PC-3 (cell line): ENCODE results near the gene RHOBTB3. TPM values are rescaled to one million over a fixed set of nuclear protein-coding genes. Genes with fewer than 3 reads are reported as not detected.

Experiments used
- ATAC-seq: fragments of 200-7000 bp; cut with Tn5 transposase; 2 replicates; pipeline ENCODE4 v1.9.1; 2020; ENCODE audit warnings: mild to moderate bottlenecking, moderate library complexity
- BruUV-seq: library from RNA; stranded (reverse); fragments of 400-500 nt; replicated peaks from 2 replicates; lab custom pipeline; 2021; lab: Mats Ljungman, UMichigan
- CTCF ChIA-PET: fragments of 300-600 bp; sonication (Branson Sonifier 250); formaldehyde crosslinking; loops from one replicate; lab custom pipeline; 2022; ENCODE audit warnings: antibody characterized with exemption; lab: Charles Lee
- POLR2A ChIA-PET: fragments of 300-600 bp; sonication (Branson Sonifier 250); formaldehyde crosslinking; loops from one replicate; lab custom pipeline; 2022; ENCODE audit warnings: antibody characterized with exemption; ENCODE audit not compliant: unreplicated experiment; lab: Charles Lee
- DNase-seq: peaks from one replicate; pipeline ENCODE4 v3.0.0-alpha.2; 2015
- H2AFZ ChIP-seq: fragments of 300-600 bp; sonication (generic); 2 replicates; pipeline ENCODE4 v1.6.0; 2016; ENCODE audit warnings: antibody characterized with exemption, low read length
- H3F3A ChIP-seq: fragments of 300-600 bp; sonication (generic); one replicate; pipeline ENCODE4 v1.6.0; 2017; ENCODE audit warnings: antibody characterized with exemption, low read length, control low read depth, mild to moderate bottlenecking; ENCODE audit not compliant: unreplicated experiment
- H3K27ac ChIP-seq: fragments of 300-600 bp; sonication (generic); 2 replicates; pipeline ENCODE4 v1.5.1; 2016; ENCODE audit warnings: mild to moderate bottlenecking, low read length
- H3K27me3 ChIP-seq: fragments of 300-600 bp; sonication (generic); 2 replicates; pipeline ENCODE4 v1.6.1; 2016; ENCODE audit warnings: low read length, mixed read lengths
- H3K36me3 ChIP-seq: fragments of 300-600 bp; sonication (generic); 2 replicates; pipeline ENCODE4 v1.6.1; 2016; ENCODE audit warnings: low read depth, mixed run types, low read length, mixed read lengths
- H3K4me1 ChIP-seq: fragments of 300-600 bp; sonication (generic); 2 replicates; pipeline ENCODE4 v1.5.1; 2016; ENCODE audit warnings: low read length; ENCODE audit not compliant: insufficient read depth
- H3K4me2 ChIP-seq: fragments of 300-600 bp; sonication (generic); 2 replicates; pipeline ENCODE4 v1.6.0; 2016; ENCODE audit warnings: low read length
- H3K4me3 ChIP-seq: fragments of 300-600 bp; sonication (generic); 2 replicates; pipeline ENCODE4 v1.5.1; 2016; ENCODE audit warnings: mild to moderate bottlenecking, low read length, mixed read lengths
- H3K79me2 ChIP-seq: fragments of 300-600 bp; sonication (generic); 2 replicates; pipeline ENCODE4 v1.6.1; 2017; ENCODE audit warnings: low read length, mixed read lengths
- H3K9ac ChIP-seq: fragments of 300-600 bp; sonication (generic); 2 replicates; pipeline ENCODE4 v1.6.0; 2016; ENCODE audit warnings: mild to moderate bottlenecking, low read length
- H3K9me2 ChIP-seq: fragments of 300-600 bp; sonication (generic); replicated peaks from 2 replicates; pipeline ENCODE4 v1.6.1; 2016; ENCODE audit warnings: mixed run types, low read length, mixed read lengths
- H3K9me3 ChIP-seq: fragments of 300-600 bp; sonication (generic); 2 replicates; pipeline ENCODE4 v1.6.1; 2016; ENCODE audit warnings: low read length, mixed read lengths
- H4K20me1 ChIP-seq: fragments of 300-600 bp; sonication (generic); 2 replicates; pipeline ENCODE4 v1.6.1; 2016; ENCODE audit warnings: low read length, mixed read lengths
- EZH2 ChIP-seq: fragments of 300-600 bp; sonication (generic); IDR thresholded peaks from one replicate; pipeline ENCODE4 v1.6.1; 2017; ENCODE audit warnings: antibody characterized with exemption, mild to moderate bottlenecking, low read length; ENCODE audit not compliant: unreplicated experiment
- EZH2phosphoT487 ChIP-seq: fragments of 300-600 bp; sonication (generic); IDR thresholded peaks from 2 replicates; pipeline ENCODE4 v1.6.1; 2018; ENCODE audit warnings: mild to moderate bottlenecking, antibody characterized with exemption, low read length, borderline replicate concordance
- intact Hi-C: fragments of 100-400 bp; cut with micrococcal nuclease; formaldehyde crosslinking; loops from 2 replicates; pipeline ENCODE4 v1.9.0; 2023
- total RNA-seq: library from RNA; depleted of rRNA; stranded (reverse); fragments of >200 nt; gene quantifications from 2 replicates; pipeline ENCODE4 v1.2.3, GENCODE V29; 2014
- TF ChIP-seq, protein P1 (sequence below): fragments of 300-600 bp; sonication (generic); conservative IDR thresholded peaks from 2 replicates; pipeline ENCODE4 v1.5.1; 2017; ENCODE audit warnings: antibody characterized with exemption, low read depth, mild to moderate bottlenecking, low read length

Gene RHOBTB3
- total RNA-seq, 1 experiment from 2014 or later, result 16.3 TPM

- no peak for ATAC-seq
- Histone ChIP-seq H3K4me3 (no peak overlapping the region), H4K20me1 (no peaks in the 10 kb centered on the region), H3K36me3 (no peaks in the 10 kb centered on the region), H3K9me3 (no peaks in the 10 kb centered on the region), H3K79me2 (no peaks in the 10 kb centered on the region), H3K9ac (no peak overlapping the region), H3K27ac (no peak overlapping the region), H3F3A (no peaks in the 10 kb centered on the region), H3K27me3 (no peaks in the 10 kb centered on the region), H3K4me2 (no peak overlapping the region), H3K4me1 (peaks cover 7% of the 10 kb centered on the region), H3K9me2 (no peaks in the 10 kb centered on the region), H2AFZ (no peak overlapping the region)
- no TSS peak for BruUV-seq
- intact Hi-C loops, result loop anchor here (10.0 kb wide), 1 partner anchor 183 kb away; the partner anchor contains the start of genes ARSK and SKIC3
- CTCF ChIA-PET, result no interaction called here
- no peak for TF ChIP-seq EZH2
- TF ChIP-seq, protein P1, sequence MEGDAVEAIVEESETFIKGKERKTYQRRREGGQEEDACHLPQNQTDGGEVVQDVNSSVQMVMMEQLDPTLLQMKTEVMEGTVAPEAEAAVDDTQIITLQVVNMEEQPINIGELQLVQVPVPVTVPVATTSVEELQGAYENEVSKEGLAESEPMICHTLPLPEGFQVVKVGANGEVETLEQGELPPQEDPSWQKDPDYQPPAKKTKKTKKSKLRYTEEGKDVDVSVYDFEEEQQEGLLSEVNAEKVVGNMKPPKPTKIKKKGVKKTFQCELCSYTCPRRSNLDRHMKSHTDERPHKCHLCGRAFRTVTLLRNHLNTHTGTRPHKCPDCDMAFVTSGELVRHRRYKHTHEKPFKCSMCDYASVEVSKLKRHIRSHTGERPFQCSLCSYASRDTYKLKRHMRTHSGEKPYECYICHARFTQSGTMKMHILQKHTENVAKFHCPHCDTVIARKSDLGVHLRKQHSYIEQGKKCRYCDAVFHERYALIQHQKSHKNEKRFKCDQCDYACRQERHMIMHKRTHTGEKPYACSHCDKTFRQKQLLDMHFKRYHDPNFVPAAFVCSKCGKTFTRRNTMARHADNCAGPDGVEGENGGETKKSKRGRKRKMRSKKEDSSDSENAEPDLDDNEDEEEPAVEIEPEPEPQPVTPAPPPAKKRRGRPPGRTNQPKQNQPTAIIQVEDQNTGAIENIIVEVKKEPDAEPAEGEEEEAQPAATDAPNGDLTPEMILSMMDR, result no peak
- no peak for TF ChIP-seq EZH2phosphoT487
- POLR2A ChIA-PET, result no interaction called here
- DNase-seq, result no peak
These were observed 6.9 kb downstream of the RHOBTB3 start for GRCh38 chr5:95738072-95738471.

GRCh38 chr5:95738834-95739233, 7.7 kb downstream of the RHOBTB3 start:
- H3F3A ChIP-seq, result no peaks in the 10 kb centered on the region
- TF ChIP-seq EZH2phosphoT487 (no peak), EZH2 (no peak)
- TF ChIP-seq, protein P1, result no peak
- no peak overlapping the region for H3K4me3 ChIP-seq
- no peaks in the 10 kb centered on the region for H3K9me3 ChIP-seq
- H2AFZ ChIP-seq, result no peak overlapping the region
- intact Hi-C loops, result loop anchor here (10.0 kb wide), 1 partner anchor 184 kb away; the partner anchor contains the start of genes ARSK and SKIC3
- no peaks in the 10 kb centered on the region for H3K36me3 ChIP-seq
- H3K4me1 ChIP-seq, result peaks cover 6% of the 10 kb centered on the region
- H3K27ac ChIP-seq, result no peak overlapping the region
- H3K9me2 ChIP-seq, result no peaks in the 10 kb centered on the region
- POLR2A ChIA-PET, result no interaction called here
- no peaks in the 10 kb centered on the region for H4K20me1 ChIP-seq
- ATAC-seq (no peak), DNase-seq (no peak)
- no TSS peak for BruUV-seq
- H3K27me3 ChIP-seq, result no peaks in the 10 kb centered on the region
- no peaks in the 10 kb centered on the region for H3K79me2 ChIP-seq
- no peak overlapping the region for H3K4me2 ChIP-seq
- no peak overlapping the region for H3K9ac ChIP-seq
- CTCF ChIA-PET, result no interaction called here

DNA sequence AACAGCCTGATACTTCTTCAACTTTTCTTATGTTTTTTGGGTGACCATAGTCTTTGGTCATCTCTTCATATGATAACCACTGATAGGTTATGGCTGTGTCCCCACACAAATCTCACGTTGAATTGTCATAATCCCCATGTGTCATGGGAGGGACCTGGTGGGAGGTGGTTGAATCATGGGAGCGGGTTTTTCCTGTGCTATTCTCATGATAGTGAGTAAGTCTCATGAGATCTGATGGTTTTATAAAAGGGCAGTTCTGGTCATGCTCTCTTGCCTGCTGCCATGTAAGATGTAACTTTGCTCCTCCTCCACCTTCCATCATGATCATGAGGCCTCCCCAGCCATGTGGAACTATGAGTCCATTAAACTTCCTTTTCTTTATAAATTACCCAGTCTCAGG, 8.7 kb downstream of the RHOBTB3 start:
- Histone ChIP-seq H4K20me1 (no peaks in the 10 kb centered on the region), H3K9me3 (no peaks in the 10 kb centered on the region), H3K27ac (no peak overlapping the region), H3K4me3 (no peak overlapping the region), H3K9me2 (no peaks in the 10 kb centered on the region), H3K36me3 (no peaks in the 10 kb centered on the region), H3F3A (no peaks in the 10 kb centered on the region), H3K4me2 (no peak overlapping the region), H3K4me1 (peaks cover 6% of the 10 kb centered on the region), H3K27me3 (no peaks in the 10 kb centered on the region), H2AFZ (no peak overlapping the region), H3K79me2 (no peaks in the 10 kb centered on the region), H3K9ac (no peak overlapping the region)
- TF ChIP-seq, protein P1, result no peak
- TF ChIP-seq EZH2phosphoT487, result no peak
- TF ChIP-seq EZH2, result no peak
- ATAC-seq (no peak), DNase-seq (no peak)
- intact Hi-C loops, result loop anchor here (10.0 kb wide), 1 partner anchor 185 kb away; the partner anchor contains the start of genes ARSK and SKIC3
- CTCF ChIA-PET, result no interaction called here
- no TSS peak for BruUV-seq
- POLR2A ChIA-PET, result no interaction called here
